NCI-H187 treated with DMSO at 0.1 percent for 48 hours (cell line): ENCODE data around the gene SIPA1.
"Not testable (repeated sequence)": the region's sequence is repeated elsewhere in the genome, so short reads cannot be mapped to it uniquely, and the experiment has no call there.

Experiments used
- DNase-seq: peaks from one replicate; lab custom pipeline; 2025; lab: John Stamatoyannopoulos, UW

Gene SIPA1

GRCh38 chr11:65645710-65646109, 7.8 kb downstream of the SIPA1 start:
- no peak for DNase-seq

GRCh38 chr11:65646288-65646957, 8.5 kb downstream of the SIPA1 start:
- DNase-seq: no peak

- DNase-seq: no peak
These were observed 9.2 kb downstream of the SIPA1 start for GRCh38 chr11:65646958-65647701.

- DNase-seq: no peak
These were observed 11.1 kb downstream of the SIPA1 start for GRCh38 chr11:65648997-65649493.

- DNase-seq: no peak
These were observed 12.0 kb downstream of the SIPA1 start for GRCh38 chr11:65649656-65650546.

- no peak for DNase-seq
These were observed 12.8 kb downstream of the SIPA1 start for GRCh38 chr11:65650547-65651338.

GRCh38 chr11:65651339-65651588, 13.4 kb downstream of the SIPA1 start:
- DNase-seq: no peak

GRCh38 chr11:65651589-65652510, 13.9 kb downstream of the SIPA1 start:
- DNase-seq: no peak

- no peak for DNase-seq
These were observed 14.8 kb downstream of the SIPA1 start for GRCh38 chr11:65652511-65653228.

GRCh38 chr11:65653229-65654225, 15.6 kb downstream of the SIPA1 start:
- DNase-seq: no peak

- DNase-seq: no peak
These were observed 16.8 kb downstream of the SIPA1 start for GRCh38 chr11:65654375-65655349.

- DNase-seq: no peak
These were observed 17.9 kb downstream of the SIPA1 start for GRCh38 chr11:65655570-65656332.

- no peak for DNase-seq
These were observed 19.5 kb downstream of the SIPA1 start for GRCh38 chr11:65657426-65657825.

GRCh38 chr11:65658174-65659021, 20.5 kb downstream of the SIPA1 start:
- DNase-seq: no peak

GRCh38 chr11:65660038-65660437, 22.1 kb downstream of the SIPA1 start:
- no peak for DNase-seq

GRCh38 chr11:65660908-65661307, 23.0 kb downstream of the SIPA1 start:
- not testable (repeated sequence) for DNase-seq
